ENCODE data around the gene SLC6A13.

The SLC6A13 gene

DNA sequence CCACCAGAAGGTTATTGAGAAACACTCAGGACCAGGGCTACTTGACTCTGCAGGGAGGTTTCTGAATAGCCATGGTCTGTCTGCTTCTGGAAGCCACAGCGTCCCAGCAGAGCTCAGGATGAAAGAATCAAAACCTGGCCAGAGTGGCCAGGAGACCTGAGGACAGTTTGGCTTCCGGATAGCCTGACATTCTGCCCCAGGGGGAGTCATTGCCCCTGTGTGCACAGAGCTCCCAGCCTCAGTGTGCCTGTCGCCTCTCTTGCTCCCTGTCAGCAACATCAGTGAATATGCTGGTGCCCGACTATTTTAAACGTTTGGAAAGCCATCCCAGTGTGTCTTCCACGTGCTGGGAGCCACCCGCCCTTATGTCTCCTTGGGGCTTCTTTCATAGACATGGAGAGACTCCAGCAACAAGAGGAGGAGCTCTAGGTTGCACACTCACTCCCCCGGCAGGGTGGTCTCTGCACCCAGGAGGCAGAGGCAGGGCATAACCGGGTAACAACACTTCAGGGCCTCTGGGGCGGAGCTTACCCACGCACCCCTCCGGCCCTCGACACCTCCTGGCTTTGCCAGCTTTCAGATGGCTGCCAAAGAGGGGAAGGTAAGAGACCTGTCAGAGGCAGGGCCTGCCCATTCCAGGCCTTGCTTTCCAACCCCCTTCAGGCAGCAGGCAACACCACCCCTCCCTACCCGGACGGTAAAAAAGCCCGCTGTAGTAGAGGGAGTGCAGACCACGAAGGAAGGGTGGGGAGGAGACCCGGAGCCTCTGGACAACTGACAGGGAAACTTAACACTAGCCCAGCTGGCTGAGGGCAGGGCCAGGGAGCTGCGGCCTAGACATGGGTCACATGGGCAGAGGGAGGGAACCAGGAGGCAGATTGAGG is 29.7 kb downstream of the SLC6A13 start:
- Histone ChIP-seq H3K9me3 (ENCODE audit: low read length) (no peaks in the 10 kb centered on the region), H3K9ac (ENCODE audit: low read length) (no peak overlapping the region), H3K4me3 (ENCODE audit: low read depth in 1 of 2, low read length in 2 of 2) (no peak overlapping the region), H3K36me3 (ENCODE audit: insufficient read depth, low read length) (no peaks in the 10 kb centered on the region), H3K4me1 (ENCODE audit: insufficient read depth, low read length) (no peaks in the 10 kb centered on the region), H3K27me3 (ENCODE audit: control insufficient read depth in 1 of 2, insufficient read depth in 2 of 2, low read length in 2 of 2) (no peaks in the 10 kb centered on the region), H3K27ac (ENCODE audit: low read depth, low read length) (no peak overlapping the region)

GRCh38 chr12:230925-231671 is 31.5 kb downstream of the SLC6A13 start:
- H3K9ac ChIP-seq (ENCODE audit: low read length) = no peak overlapping the region
- H3K27ac ChIP-seq (ENCODE audit: low read depth, low read length) = no peak overlapping the region

GRCh38 chr12:229441-230191 is 33.0 kb downstream of the SLC6A13 start:
- Histone ChIP-seq H3K4me1 (ENCODE audit: insufficient read depth, low read length) (no peaks in the 10 kb centered on the region), H3K4me3 (ENCODE audit: low read depth in 1 of 2, low read length in 2 of 2) (no peak overlapping the region), H3K9me3 (ENCODE audit: low read length) (no peaks in the 10 kb centered on the region), H3K9ac (ENCODE audit: low read length) (no peak overlapping the region), H3K27me3 (ENCODE audit: control insufficient read depth in 1 of 2, insufficient read depth in 2 of 2, low read length in 2 of 2) (peaks cover 0 to 4% of the 10 kb centered on the region in 2 donors), H3K36me3 (ENCODE audit: insufficient read depth, low read length) (no peaks in the 10 kb centered on the region), H3K27ac (ENCODE audit: low read depth, low read length) (no peak overlapping the region)

More at GRCh38 chr12:230925-231671, 31.5 kb downstream of the SLC6A13 start:
- no peaks in the 10 kb centered on the region for H3K4me1 ChIP-seq (ENCODE audit: insufficient read depth, low read length)
- H3K27me3 ChIP-seq (ENCODE audit: control insufficient read depth in 1 of 2, insufficient read depth in 2 of 2, low read length in 2 of 2) = peaks cover 0 to 4% of the 10 kb centered on the region in 2 donors
- no peak overlapping the region for H3K4me3 ChIP-seq (ENCODE audit: low read depth in 1 of 2, low read length in 2 of 2)
- no peaks in the 10 kb centered on the region for H3K9me3 ChIP-seq (ENCODE audit: low read length)
- no peaks in the 10 kb centered on the region for H3K36me3 ChIP-seq (ENCODE audit: insufficient read depth, low read length)

DNA sequence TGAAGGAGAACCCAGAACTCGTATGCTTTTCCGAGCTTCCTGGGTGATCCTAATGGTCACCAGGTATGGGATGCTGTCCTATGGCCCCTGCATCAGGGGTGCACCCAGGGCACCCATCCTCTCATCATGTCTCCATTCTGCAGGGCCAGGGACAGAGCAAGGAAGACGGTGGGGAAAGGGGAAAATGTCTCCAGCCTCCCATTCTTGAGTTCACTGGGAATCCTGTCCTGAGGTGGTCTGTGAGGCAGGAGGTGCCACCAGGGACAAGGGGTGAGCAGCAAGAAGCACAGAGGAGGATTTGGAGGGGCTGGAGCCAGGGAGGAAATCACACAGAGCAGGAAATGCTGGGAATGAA is 33.8 kb downstream of the SLC6A13 start:
- H3K36me3 ChIP-seq (ENCODE audit: insufficient read depth, low read length) = no peaks in the 10 kb centered on the region
- H3K27me3 ChIP-seq (ENCODE audit: control insufficient read depth in 1 of 2, insufficient read depth in 2 of 2, low read length in 2 of 2) = peaks cover 0 to 4% of the 10 kb centered on the region in 2 donors
- no peak overlapping the region for H3K9ac ChIP-seq (ENCODE audit: low read length)
- H3K27ac ChIP-seq (ENCODE audit: low read depth, low read length) = no peak overlapping the region
- no peaks in the 10 kb centered on the region for H3K4me1 ChIP-seq (ENCODE audit: insufficient read depth, low read length)
- no peak overlapping the region for H3K4me3 ChIP-seq (ENCODE audit: low read depth in 1 of 2, low read length in 2 of 2)
- H3K9me3 ChIP-seq (ENCODE audit: low read length) = no peaks in the 10 kb centered on the region

DNA sequence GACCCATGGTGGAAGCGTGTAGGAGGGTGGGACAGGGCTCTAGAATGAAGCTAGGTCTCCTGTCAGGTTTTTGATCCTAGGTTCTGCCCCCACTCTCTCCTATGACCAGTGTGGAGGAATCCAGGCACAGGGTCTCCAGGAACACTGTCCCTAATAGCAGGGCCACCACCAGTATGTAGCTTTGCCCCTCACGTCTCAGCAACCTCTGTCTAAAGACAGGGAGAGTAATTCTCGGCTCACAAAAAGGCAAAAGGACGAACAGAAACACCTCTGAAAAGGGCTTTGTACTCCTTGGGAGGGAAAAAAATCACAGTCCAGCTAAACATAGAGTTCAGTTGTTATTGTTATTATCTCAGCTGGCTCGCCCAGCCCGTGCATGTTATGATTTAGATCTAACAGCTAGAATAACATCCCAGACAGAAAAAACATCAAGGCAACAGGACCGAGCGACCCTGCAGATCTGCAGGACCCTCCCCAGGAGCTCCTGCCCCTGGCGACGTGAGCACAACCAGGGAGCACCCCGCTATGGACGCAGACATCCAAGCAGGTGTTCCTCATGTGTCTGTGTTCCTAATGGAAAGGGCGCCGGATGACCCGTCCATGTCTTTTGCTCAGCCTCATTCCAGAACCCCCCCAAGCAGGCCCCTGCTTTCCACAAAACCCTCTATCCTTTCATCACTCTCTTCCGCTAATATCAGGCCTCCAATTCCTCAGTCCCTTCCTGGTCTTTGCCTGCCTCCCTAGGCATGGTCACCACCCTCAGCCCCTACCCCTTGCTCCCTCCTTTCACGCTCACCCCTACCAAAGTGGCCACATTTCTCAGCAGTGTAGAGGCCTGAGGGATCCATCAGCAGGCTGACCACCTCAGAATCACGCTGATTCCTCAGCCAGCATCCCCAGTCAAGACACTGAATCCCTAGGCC is 34.5 kb downstream of the SLC6A13 start:
- Histone ChIP-seq H3K27ac (ENCODE audit: low read depth, low read length) (no peak overlapping the region), H3K4me1 (ENCODE audit: insufficient read depth, low read length) (no peaks in the 10 kb centered on the region), H3K9me3 (ENCODE audit: low read length) (no peaks in the 10 kb centered on the region), H3K36me3 (ENCODE audit: insufficient read depth, low read length) (no peaks in the 10 kb centered on the region), H3K9ac (ENCODE audit: low read length) (no peak overlapping the region), H3K27me3 (ENCODE audit: control insufficient read depth in 1 of 2, insufficient read depth in 2 of 2, low read length in 2 of 2) (peaks cover 0 to 4% of the 10 kb centered on the region in 2 donors), H3K4me3 (ENCODE audit: low read depth in 1 of 2, low read length in 2 of 2) (no peak overlapping the region)

GRCh38 chr12:227286-227915 is 35.2 kb downstream of the SLC6A13 start:
- Histone ChIP-seq H3K9me3 (ENCODE audit: low read length) (no peaks in the 10 kb centered on the region), H3K36me3 (ENCODE audit: insufficient read depth, low read length) (no peaks in the 10 kb centered on the region), H3K27ac (ENCODE audit: low read depth, low read length) (no peak overlapping the region), H3K27me3 (ENCODE audit: control insufficient read depth in 1 of 2, insufficient read depth in 2 of 2, low read length in 2 of 2) (peaks cover 0 to 4% of the 10 kb centered on the region in 2 donors), H3K4me3 (ENCODE audit: low read depth in 1 of 2, low read length in 2 of 2) (no peak overlapping the region), H3K9ac (ENCODE audit: low read length) (no peak overlapping the region), H3K4me1 (ENCODE audit: insufficient read depth, low read length) (no peaks in the 10 kb centered on the region)

GRCh38 chr12:226401-226800 is 36.2 kb downstream of the SLC6A13 start:
- Histone ChIP-seq H3K4me3 (ENCODE audit: low read depth in 1 of 2, low read length in 2 of 2) (no peak overlapping the region), H3K9ac (ENCODE audit: low read length) (no peak overlapping the region), H3K27me3 (ENCODE audit: control insufficient read depth in 1 of 2, insufficient read depth in 2 of 2, low read length in 2 of 2) (peaks cover 0 to 4% of the 10 kb centered on the region in 2 donors), H3K9me3 (ENCODE audit: low read length) (no peaks in the 10 kb centered on the region), H3K4me1 (ENCODE audit: insufficient read depth, low read length) (no peaks in the 10 kb centered on the region), H3K27ac (ENCODE audit: low read depth, low read length) (no peak overlapping the region), H3K36me3 (ENCODE audit: insufficient read depth, low read length) (no peaks in the 10 kb centered on the region)

GRCh38 chr12:225012-225411 is 37.6 kb downstream of the SLC6A13 start:
- Histone ChIP-seq H3K4me1 (ENCODE audit: insufficient read depth, low read length) (no peaks in the 10 kb centered on the region), H3K27me3 (ENCODE audit: control insufficient read depth in 1 of 2, insufficient read depth in 2 of 2, low read length in 2 of 2) (peaks cover 0 to 4% of the 10 kb centered on the region in 2 donors), H3K36me3 (ENCODE audit: insufficient read depth, low read length) (no peaks in the 10 kb centered on the region)

DNA sequence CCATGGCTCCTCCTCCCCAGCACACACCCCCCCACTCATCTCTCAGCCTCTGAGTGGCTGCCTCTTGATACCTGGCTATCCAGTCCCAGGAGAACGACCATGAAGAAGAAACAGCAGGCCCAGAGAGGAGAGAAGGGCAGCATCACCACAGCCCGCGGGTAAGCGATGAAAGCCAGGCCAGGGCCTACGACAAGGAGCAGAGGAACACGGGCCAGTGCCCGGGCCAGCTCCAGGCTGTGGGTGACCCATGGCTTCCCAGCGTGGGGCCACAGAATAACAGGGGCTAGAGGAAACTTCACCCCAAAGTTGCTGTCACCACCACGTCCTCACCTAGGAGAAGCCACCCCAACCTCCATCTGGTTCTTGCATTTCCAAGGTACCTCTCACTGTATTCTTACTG is 38.3 kb downstream of the SLC6A13 start:
- Histone ChIP-seq H3K27me3 (ENCODE audit: control insufficient read depth in 1 of 2, insufficient read depth in 2 of 2, low read length in 2 of 2) (peaks cover 0 to 9% of the 10 kb centered on the region in 2 donors), H3K9ac (ENCODE audit: low read length) (no peak overlapping the region), H3K36me3 (ENCODE audit: insufficient read depth, low read length) (no peaks in the 10 kb centered on the region), H3K4me1 (ENCODE audit: insufficient read depth, low read length) (no peaks in the 10 kb centered on the region), H3K4me3 (ENCODE audit: low read depth in 1 of 2, low read length in 2 of 2) (no peak overlapping the region), H3K9me3 (ENCODE audit: low read length) (no peaks in the 10 kb centered on the region), H3K27ac (ENCODE audit: low read depth, low read length) (no peak overlapping the region)

More at GRCh38 chr12:225012-225411, 37.6 kb downstream of the SLC6A13 start:
- Histone ChIP-seq H3K4me3 (ENCODE audit: low read depth in 1 of 2, low read length in 2 of 2) (no peak overlapping the region), H3K9me3 (ENCODE audit: low read length) (no peaks in the 10 kb centered on the region), H3K9ac (ENCODE audit: low read length) (no peak overlapping the region), H3K27ac (ENCODE audit: low read depth, low read length) (no peak overlapping the region)

- Histone ChIP-seq H3K36me3 (ENCODE audit: insufficient read depth, low read length) (no peaks in the 10 kb centered on the region), H3K9ac (ENCODE audit: low read length) (no peak overlapping the region), H3K27ac (ENCODE audit: low read depth, low read length) (no peak overlapping the region), H3K4me1 (ENCODE audit: insufficient read depth, low read length) (no peaks in the 10 kb centered on the region), H3K4me3 (ENCODE audit: low read depth in 1 of 2, low read length in 2 of 2) (no peak overlapping the region), H3K9me3 (ENCODE audit: low read length) (no peaks in the 10 kb centered on the region), H3K27me3 (ENCODE audit: control insufficient read depth in 1 of 2, insufficient read depth in 2 of 2, low read length in 2 of 2) (peaks cover 0 to 9% of the 10 kb centered on the region in 2 donors)
These were observed 38.8 kb downstream of the SLC6A13 start for GRCh38 chr12:223841-224240.

All from muscle layer of colon (tissue), 2 donors.